IPS-18c (cell line): ENCODE data around the gene GRIPAP1.

Experiments
- H3K4me3 ChIP-seq: 2 replicates; pipeline ENCODE4 v1.7.0; 2013; ENCODE audit warnings: low read depth, mild to moderate bottlenecking, low read length, moderate library complexity; ENCODE audit not compliant: insufficient read depth
- H3K9me3 ChIP-seq: one replicate; pipeline ENCODE4 v1.6.1; 2013; ENCODE audit warnings: mild to moderate bottlenecking, low read length, moderate library complexity; ENCODE audit not compliant: control insufficient read depth, insufficient read depth

GRIPAP1 gene

GRCh38 chrX:48939524-48940228 is 62.4 kb downstream of the GRIPAP1 start:
- Histone ChIP-seq H3K9me3 (peaks cover 16% of the 10 kb centered on the region), H3K4me3 (no peak overlapping the region)

- H3K4me3 ChIP-seq: no peak overlapping the region
- peaks cover 11% of the 10 kb centered on the region for H3K9me3 ChIP-seq
Measured at GRCh38 chrX:48938721-48939425, 63.2 kb downstream of the GRIPAP1 start.

- Histone ChIP-seq H3K9me3 (peaks cover 11% of the 10 kb centered on the region), H3K4me3 (no peak overlapping the region)
Measured at GRCh38 chrX:48937054-48937907, 64.8 kb downstream of the GRIPAP1 start.

GRCh38 chrX:48936429-48937053 is 65.5 kb downstream of the GRIPAP1 start:
- Histone ChIP-seq H3K4me3 (no peak overlapping the region), H3K9me3 (peaks cover 11% of the 10 kb centered on the region)

- Histone ChIP-seq H3K4me3 (no peak overlapping the region), H3K9me3 (peaks cover 8% of the 10 kb centered on the region)
Measured at GRCh38 chrX:48935301-48935670, 66.8 kb downstream of the GRIPAP1 start.

- Histone ChIP-seq H3K4me3 (no peak overlapping the region), H3K9me3 (peaks cover 8% of the 10 kb centered on the region)
Measured at GRCh38 chrX:48934581-48935300, 67.3 kb downstream of the GRIPAP1 start.

GRCh38 chrX:48933757-48934156 is 68.3 kb downstream of the GRIPAP1 start:
- H3K4me3 ChIP-seq: no peak overlapping the region
- peaks cover 10% of the 10 kb centered on the region for H3K9me3 ChIP-seq

- no peak overlapping the region for H3K4me3 ChIP-seq
- peaks cover 12% of the 10 kb centered on the region for H3K9me3 ChIP-seq
Measured at GRCh38 chrX:48927736-48928382, 74.2 kb downstream of the GRIPAP1 start.

GRCh38 chrX:48927123-48927522 is 74.9 kb downstream of the GRIPAP1 start:
- Histone ChIP-seq H3K9me3 (peaks cover 13% of the 10 kb centered on the region), H3K4me3 (no peak overlapping the region)

- Histone ChIP-seq H3K4me3 (no peak overlapping the region), H3K9me3 (peaks cover 13% of the 10 kb centered on the region)
Measured at GRCh38 chrX:48924270-48924669, 77.8 kb downstream of the GRIPAP1 start.

- Histone ChIP-seq H3K4me3 (no peak overlapping the region; the same call in 1 of the 2 replicates), H3K9me3 (peaks cover 11% of the 10 kb centered on the region)
Measured at GRCh38 chrX:48923771-48924170, 78.3 kb downstream of the GRIPAP1 start.
